ENCODE results near the gene OVCH1.

DNA sequence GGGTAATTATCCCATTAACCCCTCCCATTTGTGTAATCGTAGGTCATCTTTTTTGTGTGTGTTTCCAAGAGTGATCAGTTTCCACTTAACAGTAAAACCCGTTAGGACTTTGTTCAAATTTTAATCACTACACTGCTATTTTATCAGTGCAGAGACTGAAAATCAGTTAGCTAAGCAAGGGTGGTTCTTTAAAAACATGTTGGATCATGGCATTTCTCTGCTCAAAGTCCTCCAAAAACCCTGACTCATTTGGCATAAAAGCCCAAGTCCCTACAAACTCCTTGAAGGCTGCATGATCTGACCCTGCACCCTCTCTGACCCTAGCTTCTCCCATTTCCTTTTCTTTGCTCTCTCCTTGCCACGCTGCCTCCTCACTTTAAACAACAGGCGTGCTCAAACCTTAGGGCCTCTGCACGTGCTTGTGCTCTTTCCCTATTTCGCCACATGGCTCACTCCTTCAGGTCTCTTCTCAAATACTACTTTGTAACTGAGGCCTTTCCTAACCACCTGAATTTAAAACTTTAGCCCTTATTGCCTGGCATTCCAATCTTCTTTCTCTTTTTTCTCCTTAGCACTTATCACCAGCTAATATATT lies 13.2 kb upstream of the OVCH1 start:
- TF ChIP-seq NFYB (IDR thresholded peaks at IDR 0.05; ENCODE audit: extremely low read depth, insufficient read length) (no peak), CBX1 (IDR thresholded peaks at IDR 0.05; ENCODE audit: low read depth) (no peak), CTCF (IDR thresholded peaks at IDR 0.05 in 2 of 3, conservative IDR thresholded peaks at IDR 0.05 in 1 of 3; ENCODE audit: insufficient read depth in 2 of 3, low read depth in 1 of 3, low read length in 3 of 3) (no peak), CHD1 (IDR thresholded peaks at IDR 0.05; ENCODE audit: low read length) (no peak), EP300 (IDR thresholded peaks at IDR 0.05; ENCODE audit: low read length) (no peak), SAFB (IDR thresholded peaks at IDR 0.05; ENCODE audit: borderline replicate concordance, low read depth, low read length) (no peak), MTA3 (IDR thresholded peaks at IDR 0.05; ENCODE audit: borderline replicate concordance) (no peak), ZNF695 (CRISPR knock-in tag; IDR thresholded peaks at IDR 0.05) (no peak), MBD1 (CRISPR knock-in tag; IDR thresholded peaks at IDR 0.05) (no peak), BMI1 (IDR thresholded peaks at IDR 0.05; ENCODE audit: low read length) (no peak), ZNF76 (CRISPR knock-in tag; IDR thresholded peaks at IDR 0.05; ENCODE audit: borderline replicate concordance) (no peak), POLR2A (conservative IDR thresholded peaks at IDR 0.05) (no peak)
- TF ChIP-seq, protein P1, sequence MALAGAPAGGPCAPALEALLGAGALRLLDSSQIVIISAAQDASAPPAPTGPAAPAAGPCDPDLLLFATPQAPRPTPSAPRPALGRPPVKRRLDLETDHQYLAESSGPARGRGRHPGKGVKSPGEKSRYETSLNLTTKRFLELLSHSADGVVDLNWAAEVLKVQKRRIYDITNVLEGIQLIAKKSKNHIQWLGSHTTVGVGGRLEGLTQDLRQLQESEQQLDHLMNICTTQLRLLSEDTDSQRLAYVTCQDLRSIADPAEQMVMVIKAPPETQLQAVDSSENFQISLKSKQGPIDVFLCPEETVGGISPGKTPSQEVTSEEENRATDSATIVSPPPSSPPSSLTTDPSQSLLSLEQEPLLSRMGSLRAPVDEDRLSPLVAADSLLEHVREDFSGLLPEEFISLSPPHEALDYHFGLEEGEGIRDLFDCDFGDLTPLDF (CRISPR knock-in tag; IDR thresholded peaks at IDR 0.05) = no peak
- TF ChIP-seq, protein P2, sequence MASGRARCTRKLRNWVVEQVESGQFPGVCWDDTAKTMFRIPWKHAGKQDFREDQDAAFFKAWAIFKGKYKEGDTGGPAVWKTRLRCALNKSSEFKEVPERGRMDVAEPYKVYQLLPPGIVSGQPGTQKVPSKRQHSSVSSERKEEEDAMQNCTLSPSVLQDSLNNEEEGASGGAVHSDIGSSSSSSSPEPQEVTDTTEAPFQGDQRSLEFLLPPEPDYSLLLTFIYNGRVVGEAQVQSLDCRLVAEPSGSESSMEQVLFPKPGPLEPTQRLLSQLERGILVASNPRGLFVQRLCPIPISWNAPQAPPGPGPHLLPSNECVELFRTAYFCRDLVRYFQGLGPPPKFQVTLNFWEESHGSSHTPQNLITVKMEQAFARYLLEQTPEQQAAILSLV (tag; IDR thresholded peaks at IDR 0.05) = no peak

Measured in K562 (cell line).